Measurements from ENCODE around the gene KLHDC7B.
A peak's percentile ranks its signal among the peaks of the same experiment; 100 is the strongest.

KLHDC7B gene

DNA sequence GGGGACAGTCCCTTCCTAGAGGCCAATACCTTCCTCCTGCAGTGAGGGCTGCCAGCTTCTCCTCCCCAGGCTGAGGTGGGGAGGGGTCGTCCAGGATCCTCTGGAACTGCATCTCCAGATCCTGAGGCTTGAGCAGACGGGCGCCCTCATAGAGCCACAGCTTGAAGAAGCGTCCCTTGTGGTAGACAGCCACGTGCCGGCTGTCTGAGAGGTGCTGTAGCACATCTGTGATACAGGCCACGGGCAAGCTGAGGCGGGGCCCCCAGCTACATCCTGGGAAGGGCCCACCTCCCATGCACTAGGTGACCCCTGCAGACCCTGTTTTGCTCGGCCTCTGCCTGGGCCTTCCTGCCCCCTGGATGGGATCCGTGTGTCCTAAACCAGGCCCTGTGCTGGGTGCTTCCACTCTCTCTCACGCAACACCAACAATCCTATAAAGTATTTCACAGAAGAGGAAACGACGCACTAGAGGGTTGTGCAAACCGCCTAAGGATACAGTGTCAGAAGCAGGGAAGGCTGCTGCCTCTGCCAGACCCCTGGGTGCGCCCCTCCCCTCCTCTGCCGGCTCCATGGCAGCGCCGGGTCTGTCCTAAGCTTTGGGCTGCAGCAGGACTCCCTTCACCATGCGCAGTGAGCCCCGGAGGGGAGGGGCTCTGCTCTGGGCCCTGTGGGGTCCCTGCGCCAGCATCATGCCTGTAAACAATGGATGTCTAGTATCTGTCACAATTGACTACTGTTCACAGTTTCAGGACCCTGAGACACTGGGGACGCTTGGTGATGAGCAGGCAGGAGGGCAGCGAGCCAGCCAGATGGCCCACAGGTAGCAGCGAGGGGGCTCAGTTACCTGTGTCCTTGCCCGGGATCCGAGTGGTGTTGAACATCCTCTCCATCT lies 28.0 kb downstream of the KLHDC7B start:
- DNase-seq (ENCODE audit: low read depth), result no peak

DNA sequence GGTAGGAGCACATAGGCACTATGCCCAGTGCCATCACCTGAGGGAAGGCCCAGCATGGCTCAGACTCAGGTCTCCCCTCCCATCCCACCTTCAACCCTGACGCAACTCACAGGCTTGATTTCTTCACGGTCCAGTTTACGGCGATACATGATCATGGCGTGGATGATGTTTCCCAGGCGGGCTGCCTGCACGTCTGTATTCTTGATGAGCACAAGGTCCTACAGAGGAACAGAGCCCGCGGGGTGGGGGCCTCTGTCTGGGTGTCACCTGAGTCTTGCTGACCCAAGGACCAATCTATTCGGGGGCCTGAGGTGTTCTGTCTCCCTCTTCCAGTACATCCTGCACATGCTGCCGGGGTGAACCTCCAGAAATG lies 28.7 kb downstream of the KLHDC7B start:
- DNase-seq (ENCODE audit: low read depth), result no peak

DNA sequence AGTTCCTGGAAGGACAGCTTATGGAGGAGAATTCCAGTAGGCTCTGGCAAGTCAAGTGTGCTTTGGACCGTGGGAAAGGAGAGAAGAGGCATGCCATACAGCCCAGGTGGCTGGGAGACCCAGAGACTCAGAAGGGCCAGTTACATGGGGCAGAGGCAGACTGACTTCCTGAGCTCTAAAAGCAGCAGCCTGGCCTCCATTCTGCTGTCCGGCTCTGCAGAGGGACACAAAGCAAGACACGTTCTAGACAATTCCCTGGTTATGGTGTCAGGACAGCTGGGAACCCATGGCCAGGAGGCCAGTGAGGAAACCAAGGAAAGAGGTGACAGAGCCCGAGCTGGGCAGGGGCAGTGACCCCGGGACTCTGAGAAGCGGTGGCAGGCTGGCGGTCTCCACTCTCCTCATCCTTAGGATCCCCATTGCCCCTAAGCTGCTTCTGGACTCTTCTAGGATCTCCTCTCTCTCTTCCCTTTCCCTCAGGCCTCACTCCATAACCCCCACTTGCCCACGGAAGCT lies 29.8 kb downstream of the KLHDC7B start:
- no peak for DNase-seq (ENCODE audit: low read depth)

DNA sequence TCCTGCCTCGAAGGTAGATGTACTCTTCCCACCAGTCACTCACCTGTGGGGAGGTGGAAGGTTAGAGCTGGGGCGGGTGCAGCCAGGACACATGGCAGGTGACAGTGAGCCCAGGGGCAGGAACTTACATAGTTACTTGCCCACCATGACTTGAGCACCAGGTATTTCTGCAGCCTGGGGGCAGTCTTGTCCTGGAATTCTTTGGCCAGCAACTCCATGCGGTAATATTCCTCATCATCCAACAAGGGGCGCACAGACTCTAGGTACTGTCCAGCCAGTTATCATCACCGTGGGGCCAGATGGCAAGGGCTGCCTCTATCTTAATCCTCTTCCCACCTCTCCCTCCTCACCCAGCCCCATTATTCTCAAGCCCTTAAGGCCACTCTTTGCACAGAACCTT lies 30.4 kb downstream of the KLHDC7B start:
- no peak for DNase-seq (ENCODE audit: low read depth)

DNA sequence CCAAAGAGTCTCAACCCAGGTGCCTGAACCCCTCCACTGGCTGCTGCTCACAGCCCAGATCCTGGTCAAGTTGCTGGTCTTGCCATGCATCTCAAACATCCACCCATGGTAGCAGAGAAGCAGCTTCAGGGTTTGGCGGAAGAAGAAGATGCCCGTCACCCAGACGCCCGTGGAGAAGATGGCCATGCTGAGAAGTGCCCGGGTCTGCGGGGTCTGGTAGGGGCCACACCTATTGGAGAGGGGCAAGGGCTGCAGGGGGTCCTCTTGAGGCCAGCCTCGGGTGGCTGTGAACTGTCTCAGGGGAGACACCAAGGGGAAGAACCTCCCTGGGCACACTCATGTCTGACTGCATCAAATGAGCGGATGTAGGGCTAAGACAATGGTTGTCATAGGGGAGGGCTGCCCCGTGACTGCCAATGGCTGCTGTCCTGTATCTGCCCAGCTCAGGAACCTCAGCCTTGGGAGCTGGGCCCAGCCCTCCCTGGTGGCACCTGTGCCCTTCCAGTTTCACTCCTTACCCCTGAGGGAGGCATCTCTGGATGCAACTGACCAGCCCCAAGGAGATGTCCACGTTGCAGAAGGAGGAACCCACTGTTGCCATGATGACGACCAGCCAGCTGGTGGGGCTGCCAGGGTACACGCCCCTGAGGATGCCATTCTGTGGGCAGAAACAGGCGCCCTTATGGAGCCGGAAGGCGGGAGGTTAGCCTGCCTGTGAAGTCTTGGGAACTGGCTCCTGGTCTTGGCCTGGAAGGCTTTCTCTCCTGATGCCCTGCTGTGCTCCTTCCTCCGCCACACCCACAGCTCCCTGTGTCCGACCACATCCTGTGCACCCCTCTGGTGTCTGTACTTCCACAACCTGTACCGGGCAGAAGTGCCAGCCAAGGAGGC lies 31.4 kb downstream of the KLHDC7B start:
- DNase-seq (ENCODE audit: low read depth), result no peak

DNA sequence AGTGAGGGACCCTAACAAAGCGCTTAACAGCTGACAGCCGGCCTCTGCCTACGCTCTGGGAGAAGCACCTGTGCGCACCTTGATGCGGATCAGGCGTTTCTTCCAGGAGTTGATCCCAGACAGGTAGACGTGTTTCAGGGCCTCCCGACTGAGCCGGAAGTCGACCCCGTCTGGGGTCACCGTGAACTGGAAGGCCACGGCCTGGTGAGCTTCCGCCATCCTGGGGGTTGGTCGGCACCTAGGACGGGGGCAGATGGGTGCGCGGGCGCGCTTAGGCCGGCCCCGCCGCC lies 31.9 kb downstream of the KLHDC7B start:
- no peak for DNase-seq (ENCODE audit: low read depth)

DNA sequence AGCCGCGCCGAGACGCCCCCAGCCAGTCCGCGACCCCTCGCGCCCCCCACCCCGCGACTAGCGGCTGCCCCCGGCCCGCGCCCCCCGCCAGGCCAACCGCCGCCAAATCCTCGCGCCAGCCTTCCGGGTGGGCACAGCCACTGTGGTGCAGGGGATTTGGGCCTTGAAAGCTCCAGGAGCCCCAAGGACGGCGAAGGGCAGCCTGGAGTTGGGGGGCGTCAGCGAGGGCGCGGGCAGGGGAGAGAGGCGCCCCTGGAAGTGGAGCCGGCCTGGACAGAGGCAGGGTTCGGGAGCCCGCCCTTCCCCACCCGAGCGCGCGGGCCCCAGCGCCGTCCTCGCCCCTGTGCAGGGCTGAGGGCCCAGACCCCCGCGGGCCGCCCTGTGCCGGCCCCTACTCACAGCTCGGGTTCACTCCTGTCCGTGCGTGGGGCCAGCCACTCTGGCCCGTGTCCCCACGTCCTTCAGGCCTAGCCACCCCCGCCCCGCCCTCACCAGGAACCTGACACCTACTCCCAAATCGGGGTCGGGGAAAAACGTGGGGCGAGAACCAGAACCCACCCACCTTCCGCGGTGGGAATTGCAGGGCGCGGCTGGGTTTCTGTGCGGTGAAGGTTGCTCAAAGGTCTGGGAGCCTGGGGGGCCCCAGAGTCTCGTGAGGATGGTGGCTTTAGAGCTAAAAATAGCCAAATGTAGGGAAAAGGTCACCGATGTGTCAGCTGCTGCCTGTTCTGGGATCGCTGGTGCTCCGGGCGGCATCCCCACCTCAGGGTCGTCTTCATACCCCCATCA lies 32.5 kb downstream of the KLHDC7B start, which contains the start of gene CPT1B:
TSS of gene CPT1B (minus strand) at position 441 of the 789 bp plus-strand sequence. CDS start 512 bp downstream, outside the sequence.
- no peak for DNase-seq (ENCODE audit: low read depth)

DNA sequence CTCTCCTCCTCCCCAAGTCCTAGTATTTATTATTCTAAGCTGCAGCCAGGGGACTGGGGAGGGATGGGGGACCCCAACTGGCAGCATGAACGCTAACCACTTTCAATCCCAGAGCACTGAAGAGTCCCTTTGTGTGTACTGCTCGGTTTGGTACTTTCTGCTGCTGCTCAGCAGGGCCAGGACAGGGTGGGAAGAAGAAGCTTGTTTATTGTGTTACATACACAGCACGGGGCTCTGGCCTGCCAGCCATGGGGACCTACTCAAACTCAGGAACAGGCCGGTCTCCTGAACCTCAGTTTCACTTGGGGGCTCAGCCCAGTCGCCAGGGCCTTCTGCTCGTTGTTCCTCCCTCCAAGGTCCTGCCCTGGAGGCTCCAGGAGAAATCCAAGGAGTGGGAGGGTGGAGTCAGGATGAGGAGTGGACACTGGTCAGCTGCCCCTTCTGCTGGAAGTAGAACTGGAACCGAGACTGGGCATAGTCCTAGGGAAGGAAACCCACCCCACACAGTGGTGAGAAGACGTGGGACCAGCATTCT lies 33.1 kb downstream of the KLHDC7B start:
- DNase-seq (ENCODE audit: low read depth), result no peak

DNA sequence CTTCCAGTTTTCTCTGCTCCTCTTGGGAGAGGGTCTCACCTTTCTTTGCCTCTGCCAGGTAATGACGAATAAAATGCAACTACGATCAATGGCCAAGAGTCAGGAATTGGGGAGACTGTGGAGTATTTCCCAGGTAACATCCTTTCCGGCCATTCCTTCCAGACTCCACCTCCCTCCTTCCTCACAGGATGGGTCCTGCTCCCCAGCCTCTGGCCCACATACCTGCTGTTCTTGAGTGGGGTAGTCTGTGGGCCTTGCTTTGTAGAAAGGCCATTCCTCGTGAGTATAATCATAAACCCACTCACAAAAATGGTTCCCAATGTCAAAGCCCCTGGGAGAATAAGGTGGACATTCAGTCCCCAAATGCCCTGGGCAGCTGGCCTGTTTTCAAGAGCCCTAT lies 34.1 kb downstream of the KLHDC7B start:
- DNase-seq (ENCODE audit: low read depth), result no peak

DNA sequence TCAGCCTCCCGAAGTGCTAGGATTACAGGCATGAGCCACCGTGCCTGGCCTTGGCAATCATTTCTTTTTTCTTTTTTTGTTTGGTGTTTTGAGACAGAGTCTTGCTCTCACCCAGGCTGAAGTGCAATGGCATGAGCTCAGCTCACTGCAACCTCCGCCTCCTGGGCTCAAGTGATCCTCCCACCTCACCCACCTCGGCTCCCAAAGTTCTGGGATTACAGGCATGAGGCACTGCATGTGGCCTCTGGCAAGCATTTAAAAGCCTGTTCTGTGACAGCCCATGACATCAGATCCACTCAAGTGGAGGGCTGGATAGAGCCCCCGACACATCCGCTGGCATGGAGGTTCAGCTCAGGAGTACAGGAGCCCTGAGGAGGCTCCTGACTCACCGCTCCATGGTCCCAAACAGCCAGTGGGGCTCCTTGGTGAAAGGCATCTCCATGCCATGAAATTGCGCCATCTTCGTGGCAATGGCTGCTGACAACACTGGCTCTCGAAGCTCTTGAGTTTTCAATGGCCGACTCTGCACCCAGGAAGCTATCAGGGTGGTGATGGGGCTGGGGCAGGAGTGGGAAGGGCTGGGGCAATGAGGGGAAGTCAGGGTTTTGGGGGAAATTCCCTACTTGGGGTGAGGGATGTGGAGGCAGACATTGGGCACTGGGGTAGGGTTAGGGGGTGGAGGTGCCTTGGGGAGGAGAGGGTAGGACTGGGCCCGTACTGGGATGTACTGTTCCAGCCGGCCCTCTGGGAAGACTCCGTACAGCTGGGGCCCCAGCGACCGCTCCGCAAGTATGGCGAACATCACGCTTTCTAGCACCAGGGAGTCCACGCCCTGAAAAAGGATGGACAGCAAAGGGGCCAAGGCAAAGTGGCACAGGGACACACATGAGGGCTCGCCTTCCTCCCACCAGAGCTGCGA lies 35.6 kb downstream of the KLHDC7B start:
- no peak for DNase-seq (ENCODE audit: low read depth)

DNA sequence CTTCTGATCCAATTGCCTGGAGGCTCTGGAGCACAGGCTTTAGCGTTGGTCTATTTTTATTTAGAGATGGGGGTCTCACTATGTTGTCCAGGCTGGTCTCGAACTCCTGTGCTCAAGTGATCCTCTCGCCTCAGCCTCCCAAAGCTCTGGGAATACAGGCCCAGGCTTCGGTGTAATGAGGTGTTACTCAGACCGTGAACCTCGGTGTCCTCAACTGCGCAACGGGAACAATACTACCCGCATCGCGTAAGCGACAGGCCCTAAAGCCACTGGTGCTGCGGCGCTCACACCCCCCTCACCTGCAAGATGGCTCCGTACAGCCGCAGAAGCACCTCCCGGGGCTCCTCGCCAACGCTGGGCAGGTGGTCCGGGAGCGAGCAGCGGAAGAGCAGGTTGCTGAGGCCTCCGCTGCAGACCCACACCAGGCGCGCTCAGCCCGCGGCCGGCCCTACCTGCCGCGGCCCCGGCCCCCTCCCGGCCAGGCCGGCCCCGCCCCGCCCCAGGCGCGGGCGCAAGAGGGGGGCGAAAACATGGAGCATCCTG lies 36.3 kb downstream of the KLHDC7B start:
- DNase-seq (ENCODE audit: low read depth), result no peak

DNA sequence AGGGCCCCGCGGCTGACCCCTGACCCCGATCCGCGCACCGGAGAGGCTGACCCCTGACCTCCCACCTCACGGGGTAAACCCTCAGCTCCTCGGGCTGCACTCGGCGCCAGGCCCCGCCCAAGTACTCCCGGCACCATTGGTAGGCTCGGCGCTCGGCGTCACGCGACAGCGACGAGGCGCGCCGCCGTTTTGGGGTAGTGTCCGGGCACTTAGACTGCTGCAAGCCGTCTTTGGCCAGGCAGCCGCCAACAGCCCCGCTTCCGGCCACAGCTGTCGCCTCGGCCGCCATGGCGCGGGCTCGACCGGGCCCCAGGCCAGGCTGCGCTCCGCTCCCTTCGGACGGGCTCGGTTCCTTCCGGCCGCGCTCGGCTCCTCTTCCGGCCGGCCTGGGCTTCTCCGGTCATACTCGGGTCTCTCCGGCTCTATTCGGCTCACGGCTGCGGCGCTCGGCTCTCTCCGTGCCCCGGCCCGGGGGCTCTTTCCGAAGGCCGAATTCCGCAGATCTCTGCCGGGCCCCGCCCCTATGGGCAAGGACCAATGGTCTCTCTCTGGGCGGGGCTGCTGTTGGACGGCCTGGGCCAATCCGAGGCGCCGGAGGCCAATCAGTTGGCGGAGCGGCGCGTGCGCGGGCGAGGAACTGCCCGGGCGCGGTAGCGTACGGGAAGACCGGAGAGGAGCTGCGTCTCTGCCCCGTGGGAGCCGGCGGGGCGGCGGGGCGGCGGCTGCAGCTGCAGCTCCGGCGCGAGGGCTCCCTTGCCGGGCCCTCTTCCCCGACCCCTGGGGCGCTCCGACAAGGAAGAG lies 37.0 kb downstream of the KLHDC7B start, which contains the start of gene CHKB:
TSS of gene CHKB (minus strand) at position 357 of the 801 bp plus-strand sequence. CDS start at position 289, 68 bp downstream.
- DNase-seq (ENCODE audit: low read depth), result peak; percentile 80

DNA sequence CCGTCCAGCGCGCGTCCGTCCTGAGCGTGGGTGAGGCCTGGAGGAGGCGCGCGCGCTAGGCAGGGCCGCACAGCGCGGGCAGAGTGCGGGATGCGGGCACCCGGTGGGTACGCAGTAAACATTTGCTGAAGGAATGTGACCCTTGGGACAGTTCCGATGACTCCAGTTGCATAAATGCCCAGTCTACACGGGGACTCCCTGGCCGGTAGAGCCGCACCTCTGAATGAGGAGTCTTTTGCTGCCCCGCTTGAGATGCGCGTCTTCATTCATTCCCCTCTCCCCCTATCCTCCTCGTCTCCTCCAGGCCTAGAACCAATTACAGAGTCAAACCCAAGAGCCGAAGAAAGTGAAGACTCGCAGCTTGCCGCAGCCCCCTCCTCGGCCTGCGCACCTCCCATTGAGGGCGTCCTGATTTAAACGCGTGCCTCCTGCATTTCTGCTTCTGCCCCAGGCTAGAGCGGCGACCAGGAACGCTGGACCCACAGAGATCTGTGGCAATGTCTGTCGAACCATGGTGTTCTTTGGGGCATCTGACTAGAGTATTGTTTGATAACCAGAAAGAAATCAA lies 37.7 kb downstream of the KLHDC7B start:
- DNase-seq (ENCODE audit: low read depth), result no peak

DNA sequence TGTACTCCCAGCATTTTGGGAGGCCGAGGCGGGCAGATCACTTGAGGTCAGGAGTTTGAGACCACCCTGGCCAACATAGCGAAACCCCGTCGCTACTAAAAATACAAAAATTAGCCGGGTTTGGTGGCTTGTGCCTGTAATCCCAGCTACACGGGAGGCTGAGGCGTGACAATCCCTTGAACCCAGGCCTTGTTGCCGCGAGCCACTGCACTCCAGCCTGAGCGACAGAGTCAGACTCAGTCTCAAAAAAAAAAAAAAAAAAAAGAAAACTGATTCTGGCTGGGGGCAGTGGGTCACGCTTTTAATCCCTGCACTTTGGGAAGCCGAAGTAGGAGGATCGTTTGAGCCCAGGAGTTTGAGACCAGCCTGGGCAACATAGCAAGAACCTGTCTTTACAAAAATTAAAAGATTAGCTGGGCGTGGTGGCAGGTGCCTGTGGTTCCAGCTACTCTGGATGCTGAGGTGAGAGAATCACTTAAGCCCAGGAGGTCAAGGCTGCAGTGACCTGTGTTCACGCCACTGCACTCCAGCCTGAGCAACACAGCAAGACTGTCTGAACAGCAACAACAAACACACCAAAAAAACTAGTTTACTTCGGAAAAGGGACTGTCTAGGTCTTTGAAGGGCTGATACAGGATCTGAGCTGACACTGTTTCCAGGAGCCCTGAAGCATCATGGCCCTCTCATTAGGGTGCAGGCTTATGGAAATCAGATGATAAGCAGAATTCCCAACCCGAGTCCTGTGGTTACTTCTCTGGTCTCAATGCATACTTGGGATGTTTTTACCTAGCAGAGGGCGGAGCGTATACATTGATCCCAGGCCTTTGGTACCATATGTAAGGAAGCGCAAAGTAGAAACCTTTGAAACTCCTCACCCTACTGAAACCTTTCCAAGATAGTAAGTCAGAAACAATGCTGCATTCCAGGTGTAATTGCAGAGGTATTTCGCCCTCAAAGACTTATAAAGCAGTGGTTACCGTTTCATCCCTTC lies 38.7 kb downstream of the KLHDC7B start:
- DNase-seq (ENCODE audit: low read depth), result no peak

DNA sequence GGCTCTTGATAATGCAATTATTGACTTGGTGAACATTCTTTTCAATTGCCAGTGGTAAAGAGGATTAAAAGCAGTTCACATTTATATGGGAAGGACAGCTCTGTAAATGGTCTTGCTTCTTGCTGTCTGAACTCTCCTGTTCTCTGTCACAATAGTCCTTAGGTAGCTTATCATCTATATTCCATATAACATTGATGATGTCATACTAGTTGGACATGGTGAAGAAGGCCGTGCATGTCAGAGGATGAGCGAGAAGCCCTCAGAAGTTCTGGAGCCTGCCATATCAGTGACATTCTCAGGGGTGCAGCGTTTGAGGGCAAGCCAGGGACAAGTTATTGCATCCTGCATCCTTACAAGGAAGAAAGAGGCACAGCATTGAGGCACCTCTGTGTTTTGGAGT lies 39.5 kb downstream of the KLHDC7B start:
- DNase-seq (ENCODE audit: low read depth), result no peak

DNA sequence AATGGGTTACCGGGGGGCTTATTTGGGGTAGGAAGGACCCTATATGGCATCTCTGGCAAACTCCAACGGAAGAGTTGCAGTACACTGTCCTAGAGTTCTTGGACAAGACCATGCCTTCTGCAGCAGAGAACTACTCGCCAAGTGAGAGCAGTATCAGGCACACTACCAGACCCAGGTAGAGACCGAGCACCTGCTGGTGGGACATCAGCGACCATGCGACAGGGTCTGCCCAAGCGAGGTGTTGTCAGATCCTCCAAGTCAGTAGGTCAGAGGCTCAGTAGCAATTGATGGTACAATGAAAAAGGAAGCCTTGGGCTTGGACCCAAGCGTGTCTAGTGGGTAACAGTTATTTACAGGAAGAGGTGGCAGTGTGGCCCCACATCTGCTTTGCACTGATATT lies 40.1 kb downstream of the KLHDC7B start:
- DNase-seq (ENCODE audit: low read depth), result no peak

DNA sequence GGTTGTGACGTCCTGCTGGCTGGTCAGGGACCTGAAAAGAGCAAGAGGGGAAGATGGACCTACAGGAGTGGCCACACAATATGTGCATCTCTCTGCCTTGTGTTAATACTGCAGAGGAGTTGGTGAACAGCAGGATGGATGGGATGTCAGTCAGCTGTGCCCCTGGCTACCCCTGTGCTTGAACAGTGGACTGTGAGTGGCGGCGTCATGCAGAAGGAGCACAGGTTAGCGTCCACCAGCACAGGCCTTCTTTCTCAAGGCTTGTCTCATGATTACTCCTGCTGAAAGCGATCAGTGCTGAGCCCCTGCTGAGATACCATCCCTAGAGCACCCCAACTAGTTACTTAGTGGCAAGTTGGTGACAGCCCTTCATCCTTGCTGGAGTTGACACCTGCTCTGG lies 40.7 kb downstream of the KLHDC7B start:
- DNase-seq (ENCODE audit: low read depth), result no peak

DNA sequence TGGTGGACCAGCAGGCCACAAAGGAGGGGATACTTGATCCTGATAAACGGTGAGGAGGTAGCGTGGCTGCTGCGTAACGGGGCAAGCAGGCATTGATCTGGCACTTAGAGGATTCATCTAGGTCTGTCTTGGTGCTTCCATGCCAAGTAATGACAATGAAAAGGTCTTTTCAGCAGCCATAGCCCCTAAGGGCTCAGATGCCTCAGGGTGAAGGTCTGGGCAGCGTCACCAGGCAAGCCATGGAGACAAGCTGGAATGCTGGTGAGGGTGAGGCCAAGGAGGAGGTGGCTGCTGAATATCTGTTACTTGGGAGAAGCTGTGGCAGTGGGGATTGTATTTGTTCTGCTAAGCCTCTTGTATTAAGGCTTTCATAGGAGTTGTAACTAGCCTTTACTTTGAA lies 41.7 kb downstream of the KLHDC7B start:
- no peak for DNase-seq (ENCODE audit: low read depth)
